GM23338 (cell line): ENCODE results near the gene CRYBG2.

Experiments
- CREB1 ChIP-seq: fragments of 250-450 bp; sonication (Bioruptor Pico); IDR thresholded peaks from 2 replicates; pipeline ENCODE4 v1.5.0; 2020; ENCODE audit warnings: low read depth, mild to moderate bottlenecking, moderate library complexity
- CTCF ChIP-seq, 2 experiments: fragments of 200-600 bp in 1 of 2; sonication (generic) in 1 of 2; conservative IDR thresholded peaks; 2 replicates each; pipeline versions ENCODE4 v1.5.1 to v1.6.1; 2016 to 2017; ENCODE audit warnings: antibody characterized with exemption in 2 of 2, low read depth in 2 of 2, mild to moderate bottlenecking in 2 of 2, moderate library complexity in 1 of 2
- ETS1 ChIP-seq: IDR thresholded peaks from 2 replicates; pipeline ENCODE4 v1.6.1; 2016; ENCODE audit warnings: antibody characterized with exemption
- EZH2 ChIP-seq: fragments of 200-600 bp; sonication (generic); IDR thresholded peaks from one replicate; pipeline ENCODE4 v1.8.0; 2017; ENCODE audit warnings: antibody characterized with exemption, mild to moderate bottlenecking, low read depth; ENCODE audit not compliant: unreplicated experiment
- EZH2phosphoT487 ChIP-seq: fragments of 200-600 bp; sonication (generic); IDR thresholded peaks from one replicate; pipeline ENCODE4 v1.8.1; 2018; ENCODE audit warnings: antibody characterized with exemption; ENCODE audit not compliant: unreplicated experiment
- JUNB ChIP-seq: IDR thresholded peaks from one replicate; pipeline ENCODE4 v1.6.1; 2016; ENCODE audit warnings: antibody characterized with exemption; ENCODE audit not compliant: unreplicated experiment
- NANOG ChIP-seq: IDR thresholded peaks from 2 replicates; pipeline ENCODE4 v1.6.1; 2016; ENCODE audit warnings: antibody characterized with exemption, borderline replicate concordance
- POLR2AphosphoS5 ChIP-seq: IDR thresholded peaks from 2 replicates; pipeline ENCODE4 v1.6.1; 2016; ENCODE audit warnings: antibody characterized with exemption, low read depth
- REST ChIP-seq: IDR thresholded peaks from one replicate; pipeline ENCODE4 v1.6.1; 2018; ENCODE audit warnings: antibody characterized with exemption; ENCODE audit not compliant: unreplicated experiment
- ZNF114 ChIP-seq: fragments of 250-450 bp; sonication (Bioruptor Pico); IDR thresholded peaks from 2 replicates; pipeline ENCODE4 v1.5.0; 2020; ENCODE audit warnings: mild to moderate bottlenecking, moderate library complexity
- ZNF462 ChIP-seq: fragments of 250-450 bp; sonication (Bioruptor Pico); IDR thresholded peaks from 2 replicates; pipeline ENCODE4 v1.5.0; 2020; ENCODE audit warnings: mild to moderate bottlenecking, moderate library complexity

- no peak for TF ChIP-seq CTCF (conservative IDR thresholded peaks at IDR 0.05; ENCODE audit: low read depth in 2 of 2)
- TF ChIP-seq EZH2phosphoT487: no peak
- no peak for TF ChIP-seq REST
- no peak for TF ChIP-seq POLR2AphosphoS5
- no peak for TF ChIP-seq ZNF114
- TF ChIP-seq EZH2: no peak
- TF ChIP-seq NANOG: no peak
- no peak for TF ChIP-seq ZNF462 (CRISPR knock-in tag)
- no peak for TF ChIP-seq CREB1 (CRISPR knock-in tag)
- no peak for TF ChIP-seq ETS1
- no peak for TF ChIP-seq JUNB
Observed at GRCh38 chr1:26277261-26277661, 76.7 kb downstream of the CRYBG2 start.
